Measurements from ENCODE around the gene AP5B1. TPM values are rescaled to one million over a fixed set of nuclear protein-coding genes. Genes with fewer than 3 reads are reported as not detected.
A peak's percentile ranks its signal among the peaks of the same experiment; 100 is the strongest.

Gene AP5B1
- total RNA-seq, 3 donors from 2014 or later (not counting 1 experiment from before 2014, with no cell fraction given), result 13.9 to 22.5 (median 21.3) TPM

DNA sequence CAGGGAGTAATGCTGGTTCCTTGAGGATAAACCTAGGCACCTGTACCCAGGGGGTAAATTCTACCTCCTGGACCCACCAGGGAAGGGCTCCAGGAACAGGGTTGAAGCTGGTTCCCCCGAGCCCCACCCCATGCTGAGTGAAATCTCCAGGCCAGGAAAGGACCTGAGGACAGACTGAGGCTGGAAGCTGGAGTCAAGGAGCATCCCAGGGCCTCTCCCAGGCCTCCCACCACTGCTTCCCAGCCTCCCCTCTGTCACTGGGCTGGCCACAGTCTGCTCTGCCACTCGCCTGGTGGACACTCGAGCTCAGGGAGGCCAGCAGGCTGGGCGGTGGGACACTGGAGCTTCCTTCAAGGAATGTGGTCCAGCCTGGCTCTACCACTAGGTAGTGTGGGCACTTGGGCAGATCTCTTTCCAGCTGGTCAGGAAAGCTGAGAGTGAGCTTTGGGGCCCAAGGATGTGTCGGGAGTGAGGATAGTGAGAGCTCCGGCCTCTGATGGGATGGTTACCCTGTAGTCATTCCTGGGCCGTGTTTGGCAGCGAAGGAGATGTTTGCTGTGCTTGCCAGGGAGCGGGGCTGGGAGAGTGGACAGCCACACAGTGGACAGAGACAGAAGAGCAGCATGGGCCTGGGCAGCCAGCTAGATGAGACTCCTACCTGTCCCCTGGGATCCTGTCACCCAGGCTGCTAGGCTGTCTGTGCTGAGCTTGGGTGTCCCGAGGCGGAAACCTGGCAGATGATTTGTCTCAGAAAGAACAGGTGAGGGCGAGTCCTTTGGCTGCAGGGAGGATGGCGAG is 9.5 kb upstream of the AP5B1 start:
- WGBS (ENCODE audit: insufficient coverage), result 93% methylated on average over 13 of the region's 13 CpGs
- DNase-seq (no peak), ATAC-seq (no peak)
- Mint-ChIP-seq H3K9me3 (no peaks in the 10 kb centered on the region), H3K27me3 (ENCODE audit: low read depth in 2 of 2) (peaks cover 15 to 26% of the 10 kb centered on the region in 2 donors), H3K36me3 (no peaks in the 10 kb centered on the region), H3K4me1 (peaks cover 19 to 32% of the 10 kb centered on the region in 2 donors), H3K27ac (peak overlapping the region; percentile 18 to 42), H3K4me3 (no peak overlapping the region)
- peaks cover 36% of the 10 kb centered on the region for H3K4me1 ChIP-seq (ENCODE audit: control insufficient read depth, insufficient read depth, low read length)
- H3K36me3 ChIP-seq (ENCODE audit: control insufficient read depth, insufficient read depth, low read length), result no peaks in the 10 kb centered on the region
- TF ChIP-seq, protein P1, sequence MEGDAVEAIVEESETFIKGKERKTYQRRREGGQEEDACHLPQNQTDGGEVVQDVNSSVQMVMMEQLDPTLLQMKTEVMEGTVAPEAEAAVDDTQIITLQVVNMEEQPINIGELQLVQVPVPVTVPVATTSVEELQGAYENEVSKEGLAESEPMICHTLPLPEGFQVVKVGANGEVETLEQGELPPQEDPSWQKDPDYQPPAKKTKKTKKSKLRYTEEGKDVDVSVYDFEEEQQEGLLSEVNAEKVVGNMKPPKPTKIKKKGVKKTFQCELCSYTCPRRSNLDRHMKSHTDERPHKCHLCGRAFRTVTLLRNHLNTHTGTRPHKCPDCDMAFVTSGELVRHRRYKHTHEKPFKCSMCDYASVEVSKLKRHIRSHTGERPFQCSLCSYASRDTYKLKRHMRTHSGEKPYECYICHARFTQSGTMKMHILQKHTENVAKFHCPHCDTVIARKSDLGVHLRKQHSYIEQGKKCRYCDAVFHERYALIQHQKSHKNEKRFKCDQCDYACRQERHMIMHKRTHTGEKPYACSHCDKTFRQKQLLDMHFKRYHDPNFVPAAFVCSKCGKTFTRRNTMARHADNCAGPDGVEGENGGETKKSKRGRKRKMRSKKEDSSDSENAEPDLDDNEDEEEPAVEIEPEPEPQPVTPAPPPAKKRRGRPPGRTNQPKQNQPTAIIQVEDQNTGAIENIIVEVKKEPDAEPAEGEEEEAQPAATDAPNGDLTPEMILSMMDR (IDR thresholded peaks at IDR 0.05), result no peak
- H3K27ac ChIP-seq (ENCODE audit: low read length), result no peak overlapping the region
- peaks cover 31% of the 10 kb centered on the region for H3K27me3 ChIP-seq (ENCODE audit: control insufficient read depth, insufficient read depth, low read length)
- no peak overlapping the region for H3K4me3 ChIP-seq (ENCODE audit: low read length)
- intact Hi-C loops (cut with micrococcal nuclease), result no loop called here
- H3K9me3 ChIP-seq (ENCODE audit: control insufficient read depth, insufficient read depth, low read length), result no peaks in the 10 kb centered on the region

DNA sequence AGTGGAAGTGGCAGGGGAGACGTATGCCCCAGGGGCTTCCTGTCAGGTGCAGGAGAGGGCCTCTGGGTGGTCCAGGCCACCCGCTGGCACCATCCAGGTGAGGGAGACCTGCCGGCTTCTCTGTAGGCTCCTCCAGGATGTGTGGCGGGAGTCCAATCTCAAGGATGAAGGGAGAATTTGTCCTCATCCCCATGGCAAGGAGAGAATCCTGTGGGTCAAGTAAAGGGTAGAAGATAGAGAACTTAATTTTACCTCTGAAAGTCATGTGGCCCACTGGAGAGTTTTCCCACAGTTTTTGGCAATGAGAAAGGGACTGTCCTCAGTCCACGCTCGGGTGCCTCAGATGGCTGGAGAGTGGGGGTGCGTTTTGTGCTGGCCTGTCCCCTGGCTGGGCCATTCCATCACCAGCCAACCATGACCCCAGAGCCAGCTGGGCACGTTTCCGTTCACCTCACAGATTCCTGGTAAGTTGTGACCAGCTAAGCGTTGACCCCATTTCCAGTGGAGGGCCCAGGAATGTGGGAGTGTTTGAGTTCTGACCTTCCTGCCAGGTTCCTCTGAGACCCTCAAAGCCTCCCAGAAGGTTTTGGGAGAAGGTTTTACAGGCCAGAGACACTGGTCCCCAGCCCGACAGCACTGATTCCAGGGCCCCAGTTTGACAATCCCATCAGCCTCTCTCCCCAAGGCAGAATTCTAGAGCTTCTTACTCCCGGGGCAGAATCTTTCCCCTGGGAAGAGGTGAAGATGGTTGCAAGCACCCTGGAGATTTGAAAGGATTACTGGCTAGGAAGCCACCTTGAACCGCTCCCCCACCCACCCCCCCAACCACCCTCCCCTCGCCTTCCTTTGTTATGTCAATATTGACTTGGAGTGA is 8.7 kb upstream of the AP5B1 start:
- H3K36me3 ChIP-seq (ENCODE audit: control insufficient read depth, insufficient read depth, low read length), result no peaks in the 10 kb centered on the region
- DNase-seq (no peak), ATAC-seq (no peak)
- TF ChIP-seq, protein P1 (IDR thresholded peaks at IDR 0.05), result no peak
- H3K36me3 Mint-ChIP-seq, result no peaks in the 10 kb centered on the region
- H3K27ac Mint-ChIP-seq, result no peak overlapping the region
- peaks cover 31% of the 10 kb centered on the region for H3K27me3 ChIP-seq (ENCODE audit: control insufficient read depth, insufficient read depth, low read length)
- WGBS (ENCODE audit: insufficient coverage), result 83% methylated on average over 11 of the region's 14 CpGs
- peaks cover 19 to 32% of the 10 kb centered on the region in 2 donors for H3K4me1 Mint-ChIP-seq
- H3K4me3 Mint-ChIP-seq, result peak overlapping the region; percentile 40
- peaks cover 18 to 29% of the 10 kb centered on the region in 2 donors for H3K27me3 Mint-ChIP-seq (ENCODE audit: low read depth in 2 of 2)
- H3K27ac ChIP-seq (ENCODE audit: low read length), result no peak overlapping the region
- intact Hi-C loops (cut with micrococcal nuclease), result loop anchor here (10.0 kb wide), 1 partner anchor 435 kb away; the partner anchor contains the start of gene TIGD3
- no peaks in the 10 kb centered on the region for H3K9me3 Mint-ChIP-seq
- H3K4me3 ChIP-seq (ENCODE audit: low read length), result no peak overlapping the region
- H3K9me3 ChIP-seq (ENCODE audit: control insufficient read depth, insufficient read depth, low read length), result no peaks in the 10 kb centered on the region
- peaks cover 36% of the 10 kb centered on the region for H3K4me1 ChIP-seq (ENCODE audit: control insufficient read depth, insufficient read depth, low read length)

DNA sequence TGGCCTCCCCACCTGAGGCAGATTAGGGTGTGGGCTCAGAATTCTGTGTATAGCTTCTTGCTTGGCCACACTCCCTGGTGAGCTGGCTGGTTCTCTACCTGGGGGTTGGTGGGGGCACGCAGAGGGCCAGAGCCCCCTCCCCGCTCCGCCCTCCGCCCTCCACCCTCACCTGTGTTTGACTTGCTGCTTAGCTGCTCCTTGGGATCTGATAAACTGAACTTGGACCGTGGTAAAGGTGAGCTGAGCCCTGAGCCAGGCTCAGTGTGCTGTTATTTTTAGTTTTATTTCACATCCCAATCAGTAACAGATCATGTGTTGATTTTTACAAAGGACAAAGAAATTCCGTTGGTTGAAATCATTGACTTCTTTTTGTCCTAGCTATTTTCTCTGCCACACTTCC is 8.0 kb upstream of the AP5B1 start:
- 86% methylated on average over 6 of the region's 6 CpGs for WGBS (ENCODE audit: insufficient coverage)
- ATAC-seq (no peak), DNase-seq (no peak)
- Mint-ChIP-seq H3K27ac (no peak overlapping the region), H3K9me3 (no peaks in the 10 kb centered on the region), H3K4me1 (peaks cover 19 to 32% of the 10 kb centered on the region in 2 donors), H3K4me3 (peak overlapping the region; percentile 40), H3K36me3 (no peaks in the 10 kb centered on the region), H3K27me3 (ENCODE audit: low read depth in 2 of 2) (peaks cover 18 to 34% of the 10 kb centered on the region in 2 donors)
- no peak overlapping the region for H3K27ac ChIP-seq (ENCODE audit: low read length)
- no peaks in the 10 kb centered on the region for H3K36me3 ChIP-seq (ENCODE audit: control insufficient read depth, insufficient read depth, low read length)
- intact Hi-C loops (cut with micrococcal nuclease), result loop anchor here (10.0 kb wide), 1 partner anchor 434 kb away; the partner anchor contains the start of gene TIGD3
- H3K4me1 ChIP-seq (ENCODE audit: control insufficient read depth, insufficient read depth, low read length), result peaks cover 36% of the 10 kb centered on the region
- H3K27me3 ChIP-seq (ENCODE audit: control insufficient read depth, insufficient read depth, low read length), result peaks cover 31% of the 10 kb centered on the region
- no peaks in the 10 kb centered on the region for H3K9me3 ChIP-seq (ENCODE audit: control insufficient read depth, insufficient read depth, low read length)
- no peak overlapping the region for H3K4me3 ChIP-seq (ENCODE audit: low read length)
- TF ChIP-seq, protein P1 (IDR thresholded peaks at IDR 0.05), result no peak

Measured in natural killer cell (primary cell).